ENCODE results near the gene MYLK4. TPM values are rescaled to one million over a fixed set of nuclear protein-coding genes. Genes with fewer than 3 reads are reported as not detected.

Gene MYLK4
- total RNA-seq, 4 donors from 2014 or later = 0.28 to 0.79 (median 0.46) TPM

DNA sequence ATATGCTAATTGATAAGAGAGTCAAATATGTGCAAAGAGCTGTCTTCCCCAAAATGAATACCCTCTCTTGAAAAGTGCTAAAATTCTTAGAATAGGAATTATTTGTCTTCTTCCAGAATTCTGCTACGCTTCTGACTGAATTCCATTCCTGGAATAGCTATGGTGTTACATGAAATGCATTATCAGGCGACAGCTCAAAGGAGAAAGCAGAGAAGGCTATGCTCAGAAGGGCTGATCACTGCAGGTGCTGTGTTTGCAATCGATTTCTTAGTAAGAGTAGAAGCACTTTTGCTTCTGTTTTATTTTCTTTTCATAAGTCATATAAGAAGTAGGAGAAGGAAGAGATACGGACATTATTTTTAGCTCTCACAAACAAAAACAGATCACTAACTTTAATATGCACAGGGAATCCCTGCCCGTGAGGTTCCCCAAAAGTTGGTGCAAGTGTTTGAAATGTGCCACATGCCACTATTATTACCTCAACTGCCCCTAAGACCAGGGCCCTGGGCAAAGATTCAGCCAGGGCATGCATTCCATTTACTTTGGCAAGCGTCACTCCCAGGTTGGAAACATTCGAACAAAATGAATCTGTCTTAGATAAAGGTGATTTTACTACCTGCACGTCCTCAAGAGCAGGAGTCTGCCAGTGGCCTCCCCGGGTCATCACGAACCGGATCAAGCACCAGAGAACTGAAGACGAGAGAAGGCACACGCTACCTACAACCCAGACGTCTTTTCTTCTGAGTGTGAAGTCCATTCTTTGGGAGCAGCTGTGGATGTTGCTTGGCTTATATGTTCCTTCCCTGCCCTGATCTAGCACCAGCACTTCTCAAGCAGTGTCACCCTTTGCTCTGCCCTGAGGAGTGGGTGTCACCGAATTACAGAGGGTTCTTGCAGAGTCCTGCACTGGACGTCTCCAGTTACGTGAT is 7.2 kb downstream of the MYLK4 start:
- no peak for ATAC-seq (ENCODE audit: low FRiP score)
- TF ChIP-seq CTCF (IDR thresholded peaks at IDR 0.05) = no peak
- no peak for DNase-seq (ENCODE audit: low spot score)

- ATAC-seq (ENCODE audit: low FRiP score) (no peak), DNase-seq (ENCODE audit: low spot score) (no peak)
- TF ChIP-seq CTCF (IDR thresholded peaks at IDR 0.05) = no peak
Measured at GRCh38 chr6:2741756-2742155, 9.0 kb downstream of the MYLK4 start.

GRCh38 chr6:2740581-2740980 is 10.1 kb downstream of the MYLK4 start:
- TF ChIP-seq CTCF (IDR thresholded peaks at IDR 0.05) = no peak
- ATAC-seq (ENCODE audit: low FRiP score) = no peak
- DNase-seq (ENCODE audit: low spot score) = no peak

DNA sequence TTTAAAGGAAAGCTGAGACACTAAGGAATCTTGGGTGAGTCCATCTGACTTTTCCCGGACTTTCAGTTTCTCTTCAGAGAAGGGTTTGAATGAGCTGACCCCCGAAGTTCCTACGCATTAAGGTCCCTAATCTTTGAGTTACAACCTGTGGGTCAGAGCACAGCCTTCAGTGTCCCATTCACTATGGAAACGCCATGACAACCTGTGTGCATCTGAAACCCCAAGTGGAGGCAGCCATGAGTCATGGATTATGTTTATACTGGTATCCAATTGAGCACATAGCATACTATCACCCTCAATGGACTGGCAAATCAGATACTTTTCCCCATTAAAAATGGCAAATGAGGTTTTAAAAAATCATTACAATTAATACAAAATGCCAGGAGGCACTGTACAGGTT is 11.4 kb downstream of the MYLK4 start:
- no peak for DNase-seq (ENCODE audit: low spot score)
- TF ChIP-seq CTCF (IDR thresholded peaks at IDR 0.05) = no peak
- ATAC-seq (ENCODE audit: low FRiP score) = no peak

DNA sequence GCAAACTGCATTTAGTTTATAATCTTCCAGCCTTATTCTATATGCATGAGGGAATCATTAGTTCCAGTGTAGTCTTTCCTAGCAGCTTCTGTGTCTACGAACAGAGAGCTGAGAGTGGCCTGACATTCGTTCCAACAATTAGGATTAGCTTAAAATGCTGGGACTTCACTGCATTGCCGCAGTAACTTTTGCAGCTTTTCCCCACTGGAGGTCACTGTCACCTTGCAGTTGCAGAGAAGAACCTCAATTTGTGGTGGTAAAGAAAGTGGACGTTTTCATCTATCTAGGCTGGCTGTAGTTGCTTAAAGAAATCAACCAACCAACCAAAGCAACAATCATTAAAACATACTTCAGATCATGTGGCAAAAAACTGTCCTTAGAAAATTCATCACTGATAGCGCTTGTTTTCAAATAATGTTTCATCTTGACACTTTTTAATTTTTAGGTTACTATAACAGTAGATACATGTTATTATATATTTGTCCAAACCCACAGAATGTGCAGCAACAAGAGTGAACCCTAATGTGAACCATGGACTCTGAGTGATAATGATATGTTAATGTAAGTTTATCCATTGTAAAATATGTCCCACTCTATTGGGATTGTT is 12.2 kb downstream of the MYLK4 start:
- ATAC-seq (ENCODE audit: low FRiP score) (no peak), DNase-seq (ENCODE audit: low spot score) (no peak)
- TF ChIP-seq CTCF (IDR thresholded peaks at IDR 0.05) = no peak

DNA sequence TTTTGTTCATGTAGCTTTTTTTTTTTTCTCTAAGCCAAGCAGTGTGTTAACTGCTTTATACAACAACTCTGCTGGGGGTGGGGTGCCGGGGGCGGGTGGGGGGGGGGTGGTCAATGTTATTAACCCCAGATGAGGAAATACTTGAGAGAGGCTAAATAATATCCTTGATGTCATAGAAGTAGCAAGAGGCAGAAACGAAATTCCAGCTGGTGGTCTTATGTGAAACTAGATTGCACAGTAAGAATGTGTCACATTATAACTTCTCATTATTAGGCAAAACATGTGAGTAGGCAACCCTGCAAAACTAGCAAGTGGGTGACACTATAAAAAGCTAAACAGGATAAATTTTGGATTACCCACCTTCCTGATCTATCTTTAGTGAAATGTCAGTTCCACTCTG is 12.8 kb downstream of the MYLK4 start:
- ATAC-seq (ENCODE audit: low FRiP score) (no peak), DNase-seq (ENCODE audit: low spot score) (no peak)
- TF ChIP-seq CTCF (IDR thresholded peaks at IDR 0.05) = no peak

Data from omental fat pad (tissue), 4 donors.